ENCODE measurements around the gene TTYH2. TPM values are rescaled to one million over a fixed set of nuclear protein-coding genes. Genes with fewer than 3 reads are reported as not detected.
"Not testable (repeated sequence)": the region's sequence is repeated elsewhere in the genome, so short reads cannot be mapped to it uniquely, and the experiment has no call there.

The TTYH2 gene
- total RNA-seq, 1 experiment from 2014 or later = 0.28 TPM

DNA sequence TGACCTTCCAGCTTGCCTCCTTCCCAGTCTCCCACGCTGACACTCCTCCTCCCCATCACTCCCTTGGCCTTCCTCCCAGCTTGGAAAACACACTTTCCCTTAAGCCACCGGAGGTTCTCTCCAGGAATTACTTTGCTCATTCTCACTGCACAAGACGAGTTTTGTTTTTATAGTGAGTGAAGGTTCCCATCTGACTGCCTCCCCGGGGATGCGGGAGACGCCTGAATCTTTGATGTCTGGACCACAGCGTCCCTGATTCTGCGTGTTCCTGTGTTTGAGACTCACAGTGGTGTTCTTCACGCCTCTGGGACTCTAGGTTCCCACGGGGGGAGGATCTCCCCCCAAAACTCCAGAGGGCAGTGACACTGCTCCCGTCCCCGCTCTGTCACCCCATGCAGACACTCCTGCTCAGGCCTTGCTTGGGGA lies 62.7 kb downstream of the TTYH2 start:
- CTCF ChIA-PET = no interaction called here
- Mint-ChIP-seq H3K9me3 (ENCODE audit: low read depth, unreplicated experiment) (no peaks in the 10 kb centered on the region), H3K27me3 (ENCODE audit: unreplicated experiment) (peaks cover 64% of the 10 kb centered on the region), H3K4me3 (ENCODE audit: low read depth, unreplicated experiment) (no peak overlapping the region), H3K27ac (ENCODE audit: unreplicated experiment) (no peak overlapping the region), H3K4me1 (ENCODE audit: low read depth, unreplicated experiment) (no peaks in the 10 kb centered on the region), H3K36me3 (ENCODE audit: insufficient read depth, unreplicated experiment) (no peaks in the 10 kb centered on the region)
- intact Hi-C loops (cut with micrococcal nuclease; ENCODE audit: unreplicated experiment) = no loop called here
- TF ChIP-seq, protein P1, sequence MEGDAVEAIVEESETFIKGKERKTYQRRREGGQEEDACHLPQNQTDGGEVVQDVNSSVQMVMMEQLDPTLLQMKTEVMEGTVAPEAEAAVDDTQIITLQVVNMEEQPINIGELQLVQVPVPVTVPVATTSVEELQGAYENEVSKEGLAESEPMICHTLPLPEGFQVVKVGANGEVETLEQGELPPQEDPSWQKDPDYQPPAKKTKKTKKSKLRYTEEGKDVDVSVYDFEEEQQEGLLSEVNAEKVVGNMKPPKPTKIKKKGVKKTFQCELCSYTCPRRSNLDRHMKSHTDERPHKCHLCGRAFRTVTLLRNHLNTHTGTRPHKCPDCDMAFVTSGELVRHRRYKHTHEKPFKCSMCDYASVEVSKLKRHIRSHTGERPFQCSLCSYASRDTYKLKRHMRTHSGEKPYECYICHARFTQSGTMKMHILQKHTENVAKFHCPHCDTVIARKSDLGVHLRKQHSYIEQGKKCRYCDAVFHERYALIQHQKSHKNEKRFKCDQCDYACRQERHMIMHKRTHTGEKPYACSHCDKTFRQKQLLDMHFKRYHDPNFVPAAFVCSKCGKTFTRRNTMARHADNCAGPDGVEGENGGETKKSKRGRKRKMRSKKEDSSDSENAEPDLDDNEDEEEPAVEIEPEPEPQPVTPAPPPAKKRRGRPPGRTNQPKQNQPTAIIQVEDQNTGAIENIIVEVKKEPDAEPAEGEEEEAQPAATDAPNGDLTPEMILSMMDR (IDR thresholded peaks at IDR 0.05; ENCODE audit: unreplicated experiment) = no peak
- no peak for DNase-seq
- BruUV-seq (replicated peaks) = no TSS peak

DNA sequence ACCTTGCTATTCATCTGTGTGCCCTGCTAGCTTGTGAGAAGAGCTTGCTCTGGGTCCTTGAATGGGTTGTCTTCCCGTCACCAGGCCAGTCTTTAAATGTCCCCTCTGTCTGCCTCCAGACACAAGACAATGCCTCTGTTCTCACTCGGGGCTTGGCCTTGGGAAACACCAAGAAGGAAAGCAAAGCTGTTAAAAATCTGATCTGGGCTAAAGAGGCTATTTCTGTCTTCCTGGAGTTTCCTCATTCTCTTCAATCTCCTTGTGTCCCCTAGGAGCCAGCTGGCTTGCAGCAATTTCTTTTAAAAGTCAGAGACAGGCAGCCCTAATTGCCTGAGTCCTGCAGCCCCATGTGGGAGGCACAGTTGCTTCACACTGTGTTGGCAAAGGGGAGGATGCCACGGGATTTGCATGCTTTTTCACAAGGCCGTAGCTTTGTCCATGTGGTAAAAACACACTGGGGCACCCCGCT lies 63.2 kb downstream of the TTYH2 start:
- no TSS peak for BruUV-seq (replicated peaks)
- no peak for DNase-seq
- no peak overlapping the region for H3K27ac Mint-ChIP-seq (ENCODE audit: unreplicated experiment)
- CTCF ChIA-PET = interaction anchor here (0.5 kb wide), 1 partner anchor 15 kb away, joined by 4 read pairs; no protein-coding TSS in a partner anchor
- intact Hi-C loops (cut with micrococcal nuclease; ENCODE audit: unreplicated experiment) = no loop called here
- no peaks in the 10 kb centered on the region for H3K9me3 Mint-ChIP-seq (ENCODE audit: low read depth, unreplicated experiment)
- no peak overlapping the region for H3K4me3 Mint-ChIP-seq (ENCODE audit: low read depth, unreplicated experiment)
- no peaks in the 10 kb centered on the region for H3K36me3 Mint-ChIP-seq (ENCODE audit: insufficient read depth, unreplicated experiment)
- no peaks in the 10 kb centered on the region for H3K4me1 Mint-ChIP-seq (ENCODE audit: low read depth, unreplicated experiment)
- H3K27me3 Mint-ChIP-seq (ENCODE audit: unreplicated experiment) = peaks cover 59% of the 10 kb centered on the region
- TF ChIP-seq, protein P1 (IDR thresholded peaks at IDR 0.05; ENCODE audit: unreplicated experiment) = no peak

DNA sequence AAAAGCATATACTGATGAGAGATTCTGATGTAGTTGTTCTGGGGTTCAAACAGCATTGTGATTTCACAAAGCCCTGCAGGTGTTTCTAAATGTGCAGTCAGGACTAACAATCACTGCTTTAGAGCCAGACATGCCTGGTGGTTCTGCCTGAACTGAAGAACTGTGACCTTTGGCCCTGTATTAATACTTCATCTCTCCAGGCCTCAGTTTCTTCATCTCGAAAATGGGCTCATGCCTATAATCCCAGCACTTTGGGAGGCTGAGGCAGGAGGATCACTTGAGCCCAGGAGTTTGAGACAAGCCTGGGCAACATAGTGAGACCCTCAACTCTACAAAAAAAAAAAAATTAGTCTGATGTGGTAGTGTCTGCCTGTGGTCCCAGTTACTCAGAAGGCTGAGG lies 64.6 kb downstream of the TTYH2 start:
- Mint-ChIP-seq H3K4me1 (ENCODE audit: low read depth, unreplicated experiment) (no peaks in the 10 kb centered on the region), H3K9me3 (ENCODE audit: low read depth, unreplicated experiment) (no peaks in the 10 kb centered on the region), H3K27me3 (ENCODE audit: unreplicated experiment) (peaks cover 45% of the 10 kb centered on the region), H3K27ac (ENCODE audit: unreplicated experiment) (no peak overlapping the region), H3K36me3 (ENCODE audit: insufficient read depth, unreplicated experiment) (no peaks in the 10 kb centered on the region), H3K4me3 (ENCODE audit: low read depth, unreplicated experiment) (no peak overlapping the region)
- CTCF ChIA-PET = no interaction called here
- intact Hi-C loops (cut with micrococcal nuclease; ENCODE audit: unreplicated experiment) = no loop called here
- BruUV-seq (replicated peaks) = no TSS peak
- TF ChIP-seq, protein P1 (IDR thresholded peaks at IDR 0.05; ENCODE audit: unreplicated experiment) = no peak
- DNase-seq = no peak

DNA sequence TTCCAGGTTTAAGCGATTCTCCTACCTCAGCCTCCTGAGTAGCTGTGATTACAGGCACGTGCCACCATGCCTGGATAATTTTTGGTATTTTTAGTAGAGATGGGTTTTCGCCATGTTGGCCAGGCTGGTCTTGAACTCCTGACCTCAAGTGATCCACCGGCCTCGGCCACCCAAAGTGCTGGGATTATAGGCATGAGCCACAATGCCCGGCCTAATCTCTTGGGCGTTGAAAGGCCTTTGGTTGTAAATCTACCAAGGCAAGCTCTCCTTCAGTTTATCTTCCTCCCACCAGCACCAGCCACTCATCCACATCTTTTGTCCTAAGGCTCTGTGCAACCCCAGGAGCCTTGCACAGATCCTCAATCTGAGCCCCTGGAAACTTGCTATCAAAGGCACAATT lies 66.2 kb downstream of the TTYH2 start:
- intact Hi-C loops (cut with micrococcal nuclease; ENCODE audit: unreplicated experiment) = loop anchor here (5.0 kb wide), 1 partner anchor 67 kb away; the partner anchor contains the start of gene TTYH2
- H3K9me3 Mint-ChIP-seq (ENCODE audit: low read depth, unreplicated experiment); CTCF ChIA-PET; H3K4me1 Mint-ChIP-seq (ENCODE audit: low read depth, unreplicated experiment); DNase-seq; H3K27ac Mint-ChIP-seq (ENCODE audit: unreplicated experiment); BruUV-seq (replicated peaks); H3K36me3 Mint-ChIP-seq (ENCODE audit: insufficient read depth, unreplicated experiment); H3K4me3 Mint-ChIP-seq (ENCODE audit: low read depth, unreplicated experiment): not testable (repeated sequence)
- peaks cover 33% of the 10 kb centered on the region for H3K27me3 Mint-ChIP-seq (ENCODE audit: unreplicated experiment)

DNA sequence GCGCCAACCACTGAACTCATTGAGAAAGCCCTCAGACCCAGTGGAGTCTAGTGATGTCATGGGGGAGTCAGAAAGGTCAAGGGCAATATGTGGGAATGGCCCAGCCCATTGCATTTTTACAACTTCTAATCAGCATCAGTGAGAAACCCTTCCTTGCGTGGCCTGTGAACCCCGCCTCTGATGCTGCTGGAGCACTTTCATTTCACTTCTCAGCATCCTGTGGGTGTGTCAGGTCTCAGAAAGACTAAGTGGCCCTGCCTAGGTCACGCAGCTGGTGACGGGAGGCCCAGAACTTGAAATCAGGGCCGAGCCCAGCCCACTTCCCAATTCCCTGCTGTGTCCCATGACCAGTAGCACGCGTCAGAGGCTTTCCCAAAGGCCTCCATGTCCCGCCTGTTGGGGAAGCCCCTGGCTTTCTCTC lies 66.7 kb downstream of the TTYH2 start:
- CTCF ChIA-PET = no interaction called here
- no TSS peak for BruUV-seq (replicated peaks)
- Mint-ChIP-seq H3K4me3 (ENCODE audit: low read depth, unreplicated experiment) (no peak overlapping the region), H3K27me3 (ENCODE audit: unreplicated experiment) (peaks cover 33% of the 10 kb centered on the region), H3K27ac (ENCODE audit: unreplicated experiment) (no peak overlapping the region), H3K9me3 (ENCODE audit: low read depth, unreplicated experiment) (no peaks in the 10 kb centered on the region), H3K36me3 (ENCODE audit: insufficient read depth, unreplicated experiment) (no peaks in the 10 kb centered on the region), H3K4me1 (ENCODE audit: low read depth, unreplicated experiment) (no peaks in the 10 kb centered on the region)
- intact Hi-C loops (cut with micrococcal nuclease; ENCODE audit: unreplicated experiment) = loop anchor here (5.0 kb wide), 1 partner anchor 68 kb away; the partner anchor contains the start of gene TTYH2
- DNase-seq = no peak
- TF ChIP-seq, protein P1 (IDR thresholded peaks at IDR 0.05; ENCODE audit: unreplicated experiment) = no peak
